Mammary epithelial cell (primary cell): ENCODE measurements around the gene YDJC.

ENCODE experiments used
- EZH2 ChIP-seq: IDR thresholded peaks from 2 replicates; pipeline ENCODE4 v1.6.1; 2012; ENCODE audit warnings: low read length, inconsistent platforms, borderline replicate concordance
- TF ChIP-seq, protein P1 (sequence below), 2 donors: IDR thresholded peaks in 1 of 2; conservative IDR thresholded peaks in 1 of 2; 2 replicates each; pipeline ENCODE4 v1.5.1; 2011 to 2012; ENCODE audit warnings: inconsistent platforms in 2 of 2, low read length in 2 of 2, mild to moderate bottlenecking in 2 of 2, control low read depth in 1 of 2, low read depth in 1 of 2; ENCODE audit not compliant: insufficient read depth in 1 of 2; ENCODE audit errors: extremely low read depth in 1 of 2

- TF ChIP-seq, protein P1, sequence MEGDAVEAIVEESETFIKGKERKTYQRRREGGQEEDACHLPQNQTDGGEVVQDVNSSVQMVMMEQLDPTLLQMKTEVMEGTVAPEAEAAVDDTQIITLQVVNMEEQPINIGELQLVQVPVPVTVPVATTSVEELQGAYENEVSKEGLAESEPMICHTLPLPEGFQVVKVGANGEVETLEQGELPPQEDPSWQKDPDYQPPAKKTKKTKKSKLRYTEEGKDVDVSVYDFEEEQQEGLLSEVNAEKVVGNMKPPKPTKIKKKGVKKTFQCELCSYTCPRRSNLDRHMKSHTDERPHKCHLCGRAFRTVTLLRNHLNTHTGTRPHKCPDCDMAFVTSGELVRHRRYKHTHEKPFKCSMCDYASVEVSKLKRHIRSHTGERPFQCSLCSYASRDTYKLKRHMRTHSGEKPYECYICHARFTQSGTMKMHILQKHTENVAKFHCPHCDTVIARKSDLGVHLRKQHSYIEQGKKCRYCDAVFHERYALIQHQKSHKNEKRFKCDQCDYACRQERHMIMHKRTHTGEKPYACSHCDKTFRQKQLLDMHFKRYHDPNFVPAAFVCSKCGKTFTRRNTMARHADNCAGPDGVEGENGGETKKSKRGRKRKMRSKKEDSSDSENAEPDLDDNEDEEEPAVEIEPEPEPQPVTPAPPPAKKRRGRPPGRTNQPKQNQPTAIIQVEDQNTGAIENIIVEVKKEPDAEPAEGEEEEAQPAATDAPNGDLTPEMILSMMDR (conservative IDR thresholded peaks at IDR 0.05 in 1 of 2, IDR thresholded peaks at IDR 0.05 in 1 of 2; ENCODE audit: extremely low read depth in 1 of 2, insufficient read depth in 1 of 2, low read depth in 1 of 2, low read length in 2 of 2): no peak
- TF ChIP-seq EZH2: no peak
These were observed 38.1 kb downstream of the YDJC start for GRCh38 chr22:21591695-21592094.
